Sigmoid colon (tissue), 7 donors: ENCODE results near the gene SRSF6. TPM values are rescaled to one million over a fixed set of nuclear protein-coding genes. Genes with fewer than 3 reads are reported as not detected.

Source experiments
- DNase-seq: peaks from one replicate; pipeline ENCODE4 v3.0.0-alpha.2; 2019
- H3K27ac ChIP-seq, 4 donors: fragments of 200-600 bp; sonication (generic); one replicate each; pipeline ENCODE4 v1.5.1; 2016 to 2019; ENCODE audit warnings: mild to moderate bottlenecking in 1 of 4
- H3K27me3 ChIP-seq, 3 donors: fragments of 200-600 bp; sonication (generic); one replicate each; pipeline ENCODE4 v1.5.1; 2019; ENCODE audit warnings: mild to moderate bottlenecking in 1 of 3
- H3K36me3 ChIP-seq, 4 donors: fragments of 200-600 bp; sonication (generic); one replicate each; pipeline ENCODE4 v1.5.1; 2016 to 2019
- H3K4me1 ChIP-seq, 4 donors: fragments of 200-600 bp; sonication (generic); one replicate each; pipeline ENCODE4 v1.5.1; 2017 to 2019
- H3K4me3 ChIP-seq, 4 donors: fragments of 200-600 bp; sonication (generic); one replicate each; pipeline ENCODE4 v1.5.1; 2017 to 2019; ENCODE audit warnings: mild to moderate bottlenecking in 2 of 4, moderate library complexity in 1 of 4
- H3K9me3 ChIP-seq, 4 donors: fragments of 200-600 bp in 3 of 4; sonication (generic) in 3 of 4; one replicate each; pipeline versions ENCODE4 v1.5.1 to v1.6.1; 2013 to 2019
- EP300 ChIP-seq, 4 donors: sonication (generic); formaldehyde crosslinking; IDR thresholded peaks; one replicate each; pipeline ENCODE4 v1.6.1; 2017; ENCODE audit warnings: antibody characterized with exemption in 4 of 4
- POLR2A ChIP-seq, 2 donors: fragments of 450-650 bp; IDR thresholded peaks; one replicate each; pipeline ENCODE4 v1.6.1; 2016; ENCODE audit warnings: antibody characterized with exemption in 2 of 2, mild to moderate bottlenecking in 2 of 2, moderate library complexity in 2 of 2
- POLR2AphosphoS5 ChIP-seq, 4 donors: sonication (generic); formaldehyde crosslinking; IDR thresholded peaks; one replicate each; pipeline ENCODE4 v1.6.1; 2017; ENCODE audit warnings: antibody characterized with exemption in 4 of 4
- WGBS, 2 donors: extraction: QIAGEN DNeasy Blood & Tissue Kit; methylation state at CpG; one replicate each; pipeline ENCODE4 v1.1.7; 2013; 5-methylcytosine and 5-hydroxymethylcytosine counted together
- intact Hi-C: fragments of 100-400 bp; cut with DNase I; formaldehyde crosslinking; loops from one replicate; pipeline ENCODE4 v1.15.1; 2023
- polyA plus RNA-seq, 3 donors: library from polyadenylated mRNA; stranded (reverse); fragments of 200-250 nt; gene quantifications; one replicate each; pipeline ENCODE4 v1.2.3, GENCODE V29; 2013
- total RNA-seq, 4 donors: library from RNA; depleted of rRNA; stranded (reverse); fragments of >200 nt; gene quantifications; one replicate each; pipeline ENCODE4 v1.1.0, GENCODE V29; 2016
- TF ChIP-seq, protein P1 (sequence below), 4 experiments: fragments of 450-650 bp in 3 of 4; fragments of 200-600 bp in 1 of 4; IDR thresholded peaks; one replicate each; pipeline ENCODE4 v1.5.1; 2016 to 2019; ENCODE audit warnings: antibody characterized with exemption in 4 of 4, mild to moderate bottlenecking in 3 of 4, moderate library complexity in 2 of 4
- donor health status: healthy with polysubstance abuse.
- donor health status: Bipolar disorder and iron deficiency.
- donor health status: healthy.

Gene SRSF6
- total and polyA plus RNA-seq, 7 donors = 29.6 to 78.9 (median 51.7) TPM

- Histone ChIP-seq H3K27ac (no peak overlapping the region), H3K9me3 (no peaks in the 10 kb centered on the region), H3K4me1 (no peaks in the 10 kb centered on the region), H3K36me3 (no peaks in the 10 kb centered on the region), H3K4me3 (no peak overlapping the region), H3K27me3 (peaks cover 0 to 5% (median 0%) of the 10 kb centered on the region in 3 donors)
- DNase-seq = no peak
- intact Hi-C loops = no loop called here
- 59 to 64% methylated on average over 10 of the region's 10 CpGs for WGBS, 2 donors
- TF ChIP-seq, protein P1, sequence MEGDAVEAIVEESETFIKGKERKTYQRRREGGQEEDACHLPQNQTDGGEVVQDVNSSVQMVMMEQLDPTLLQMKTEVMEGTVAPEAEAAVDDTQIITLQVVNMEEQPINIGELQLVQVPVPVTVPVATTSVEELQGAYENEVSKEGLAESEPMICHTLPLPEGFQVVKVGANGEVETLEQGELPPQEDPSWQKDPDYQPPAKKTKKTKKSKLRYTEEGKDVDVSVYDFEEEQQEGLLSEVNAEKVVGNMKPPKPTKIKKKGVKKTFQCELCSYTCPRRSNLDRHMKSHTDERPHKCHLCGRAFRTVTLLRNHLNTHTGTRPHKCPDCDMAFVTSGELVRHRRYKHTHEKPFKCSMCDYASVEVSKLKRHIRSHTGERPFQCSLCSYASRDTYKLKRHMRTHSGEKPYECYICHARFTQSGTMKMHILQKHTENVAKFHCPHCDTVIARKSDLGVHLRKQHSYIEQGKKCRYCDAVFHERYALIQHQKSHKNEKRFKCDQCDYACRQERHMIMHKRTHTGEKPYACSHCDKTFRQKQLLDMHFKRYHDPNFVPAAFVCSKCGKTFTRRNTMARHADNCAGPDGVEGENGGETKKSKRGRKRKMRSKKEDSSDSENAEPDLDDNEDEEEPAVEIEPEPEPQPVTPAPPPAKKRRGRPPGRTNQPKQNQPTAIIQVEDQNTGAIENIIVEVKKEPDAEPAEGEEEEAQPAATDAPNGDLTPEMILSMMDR (IDR thresholded peaks at IDR 0.05) = no peak
- no peak for TF ChIP-seq EP300 (IDR thresholded peaks at IDR 0.05)
Measured at GRCh38 chr20:43430265-43431133, 27.2 kb upstream of the SRSF6 start.

GRCh38 chr20:43431134-43431519, 26.6 kb upstream of the SRSF6 start:
- TF ChIP-seq POLR2A (IDR thresholded peaks at IDR 0.05) (no peak), POLR2AphosphoS5 (IDR thresholded peaks at IDR 0.05) (no peak), EP300 (IDR thresholded peaks at IDR 0.05) (no peak)
- TF ChIP-seq, protein P1 (IDR thresholded peaks at IDR 0.05) = no peak
- WGBS, 2 donors = 77 to 79% methylated on average over 7 of the region's 7 CpGs
- H3K27me3 ChIP-seq = peaks cover 0 to 5% (median 0%) of the 10 kb centered on the region in 3 donors
- intact Hi-C loops = no loop called here
- DNase-seq = no peak
- H3K36me3 ChIP-seq = no peaks in the 10 kb centered on the region
- H3K9me3 ChIP-seq = no peaks in the 10 kb centered on the region
- no peak overlapping the region for H3K4me3 ChIP-seq
- H3K4me1 ChIP-seq = no peaks in the 10 kb centered on the region
- no peak overlapping the region for H3K27ac ChIP-seq

- no peak overlapping the region for H3K27ac ChIP-seq
- H3K4me1 ChIP-seq = no peaks in the 10 kb centered on the region
- peaks cover 0 to 5% (median 0%) of the 10 kb centered on the region in 3 donors for H3K27me3 ChIP-seq
- no peak for TF ChIP-seq POLR2AphosphoS5 (IDR thresholded peaks at IDR 0.05)
- no peak for TF ChIP-seq POLR2A (IDR thresholded peaks at IDR 0.05)
- TF ChIP-seq, protein P1 (IDR thresholded peaks at IDR 0.05) = no peak
- no peak for TF ChIP-seq EP300 (IDR thresholded peaks at IDR 0.05)
- intact Hi-C loops = no loop called here
- no peak for DNase-seq
- no peak overlapping the region for H3K4me3 ChIP-seq
- H3K36me3 ChIP-seq = no peaks in the 10 kb centered on the region
- WGBS, 2 donors = 66 to 82% methylated on average over 1 of the region's 1 CpG
- H3K9me3 ChIP-seq = no peaks in the 10 kb centered on the region
Measured at GRCh38 chr20:43432498-43432897, 25.2 kb upstream of the SRSF6 start.

- intact Hi-C loops = no loop called here
- Histone ChIP-seq H3K4me3 (no peak overlapping the region), H3K27ac (no peak overlapping the region), H3K4me1 (no peaks in the 10 kb centered on the region), H3K36me3 (no peaks in the 10 kb centered on the region), H3K27me3 (peaks cover 0 to 5% (median 0%) of the 10 kb centered on the region in 3 donors), H3K9me3 (no peaks in the 10 kb centered on the region)
- TF ChIP-seq POLR2AphosphoS5 (IDR thresholded peaks at IDR 0.05) = no peak
- no peak for TF ChIP-seq POLR2A (IDR thresholded peaks at IDR 0.05)
- TF ChIP-seq, protein P1 (IDR thresholded peaks at IDR 0.05) = no peak
- no peak for TF ChIP-seq EP300 (IDR thresholded peaks at IDR 0.05)
- no peak for DNase-seq
- WGBS, 2 donors = 89 to 93% methylated on average over 4 of the region's 4 CpGs
Measured at GRCh38 chr20:43433250-43433854, 24.3 kb upstream of the SRSF6 start.
